NCI-H226 (cell line): ENCODE data around the gene HSP90AA1.
A peak's percentile ranks its signal among the peaks of the same experiment; 100 is the strongest.
"Not testable (repeated sequence)": the region's sequence is repeated elsewhere in the genome, so short reads cannot be mapped to it uniquely, and the experiment has no call there.

Experiments
- DNase-seq: peaks from one replicate; pipeline ENCODE4 v3.0.0-alpha.2; 2015

HSP90AA1 gene

GRCh38 chr14:102086972-102087761, at the start of gene HSP90AA1:
Gene HSP90AA1 (minus strand): TSS chr14:102087044. CDS start chr14:102086378, 666 bp downstream.
- DNase-seq: peak; percentile 87

- not testable (repeated sequence) for DNase-seq
Measured at GRCh38 chr14:102135456-102135855, 48.6 kb upstream of the HSP90AA1 start.

GRCh38 chr14:102134719-102135118, 47.9 kb upstream of the HSP90AA1 start:
- DNase-seq: not testable (repeated sequence)

GRCh38 chr14:102134021-102134420, 47.2 kb upstream of the HSP90AA1 start:
- DNase-seq: not testable (repeated sequence)

- DNase-seq: no peak
Measured at GRCh38 chr14:102131741-102132140, 44.9 kb upstream of the HSP90AA1 start.

- no peak for DNase-seq
Measured at GRCh38 chr14:102126807-102127455, 40.1 kb upstream of the HSP90AA1 start.

GRCh38 chr14:102125546-102125945, 38.7 kb upstream of the HSP90AA1 start:
- no peak for DNase-seq

GRCh38 chr14:102124419-102124818, 37.6 kb upstream of the HSP90AA1 start:
- no peak for DNase-seq

- no peak for DNase-seq
Measured at GRCh38 chr14:102121567-102121966, 34.7 kb upstream of the HSP90AA1 start.

- DNase-seq: no peak
Measured at GRCh38 chr14:102120888-102121287, 34.0 kb upstream of the HSP90AA1 start.

- no peak for DNase-seq
Measured at GRCh38 chr14:102117852-102118251, 31.0 kb upstream of the HSP90AA1 start.

GRCh38 chr14:102116361-102117180, 29.7 kb upstream of the HSP90AA1 start:
- DNase-seq: no peak

GRCh38 chr14:102111101-102111500, 24.3 kb upstream of the HSP90AA1 start:
- no peak for DNase-seq

- not testable (repeated sequence) for DNase-seq
Measured at GRCh38 chr14:102109332-102109731, 22.5 kb upstream of the HSP90AA1 start.

- no peak for DNase-seq
Measured at GRCh38 chr14:102105369-102105768, 18.5 kb upstream of the HSP90AA1 start.

GRCh38 chr14:102103062-102103695, 16.3 kb upstream of the HSP90AA1 start:
- DNase-seq: no peak

- no peak for DNase-seq
Measured at GRCh38 chr14:102097441-102098135, 10.7 kb upstream of the HSP90AA1 start.

GRCh38 chr14:102096569-102097188, 9.8 kb upstream of the HSP90AA1 start:
- peak; percentile 63 for DNase-seq

GRCh38 chr14:102095871-102096568, 9.2 kb upstream of the HSP90AA1 start:
- no peak for DNase-seq

GRCh38 chr14:102095231-102095870, 8.5 kb upstream of the HSP90AA1 start:
- DNase-seq: no peak

GRCh38 chr14:102094101-102094500, 7.3 kb upstream of the HSP90AA1 start:
- DNase-seq: no peak
